GM18526 (cell line): Measurements from ENCODE around the gene LEFTY2.

Experiments used
- POLR2A ChIP-seq: IDR thresholded peaks from 3 replicates; pipeline ENCODE4 v1.6.1; 2011; ENCODE audit not compliant: insufficient read length; ENCODE audit errors: extremely low read depth

LEFTY2 gene

DNA sequence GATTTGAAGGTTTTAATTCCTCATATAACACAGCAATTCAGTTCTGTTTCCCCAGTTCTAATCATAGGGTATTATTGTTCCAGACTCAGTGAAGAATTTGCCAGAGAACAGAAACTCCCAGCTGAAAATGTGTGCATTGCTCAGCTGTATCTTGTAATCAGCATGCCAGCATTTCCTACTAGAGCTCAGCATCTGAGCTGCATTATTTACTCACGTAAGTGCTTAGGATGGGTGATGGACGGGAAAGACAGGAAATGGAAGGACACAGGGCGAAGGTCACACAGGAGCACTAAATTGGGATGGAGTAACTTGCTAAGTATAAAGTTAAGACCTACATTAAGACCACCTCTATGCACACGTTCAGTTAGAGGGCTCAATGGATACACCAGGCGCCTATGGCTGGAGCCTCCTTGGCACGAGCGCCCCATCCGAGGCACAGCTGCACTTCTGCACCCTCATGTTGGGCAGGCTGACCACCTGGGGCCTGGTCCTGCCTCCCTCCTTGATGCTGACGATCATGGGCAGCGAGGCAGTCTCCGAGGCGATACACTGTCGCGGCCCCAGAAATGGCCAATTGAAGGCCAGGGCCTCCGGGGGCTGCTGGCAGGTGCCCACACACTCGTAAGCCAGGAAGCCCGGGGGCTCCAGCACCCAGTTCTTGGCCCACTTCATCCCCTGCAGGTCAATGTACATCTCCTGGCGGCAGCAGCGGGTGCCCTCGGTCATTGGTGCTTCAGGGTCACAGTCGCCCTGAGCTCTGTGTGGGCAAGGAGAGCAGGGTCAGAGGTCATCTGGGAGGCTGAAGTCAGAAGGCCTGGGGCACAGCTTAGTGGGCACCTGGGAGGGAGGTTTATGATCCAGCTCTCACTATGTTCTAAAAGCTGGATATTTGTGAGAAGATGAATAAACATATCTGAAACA is 3.7 kb downstream of the LEFTY2 start:
- TF ChIP-seq POLR2A, result no peak

DNA sequence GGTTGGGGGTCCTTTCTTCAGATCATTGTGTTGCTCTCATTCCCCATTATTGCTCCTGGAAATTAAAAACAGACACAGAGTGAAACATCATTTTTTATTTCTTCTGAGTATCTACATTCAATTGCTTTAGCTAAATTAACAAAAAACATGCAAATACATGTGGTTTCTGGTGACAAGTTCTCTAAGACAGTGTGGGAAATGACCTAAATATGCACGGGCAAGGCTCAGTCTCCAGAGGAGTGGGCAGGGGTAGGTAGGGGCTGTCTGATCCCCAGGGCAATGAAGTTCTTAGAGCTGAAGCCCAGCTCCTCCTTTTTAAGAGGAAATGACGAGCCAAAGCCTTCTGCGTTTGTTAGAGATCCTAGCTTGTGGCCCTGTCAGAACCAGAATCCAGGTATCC is 4.5 kb downstream of the LEFTY2 start:
- no peak for TF ChIP-seq POLR2A

DNA sequence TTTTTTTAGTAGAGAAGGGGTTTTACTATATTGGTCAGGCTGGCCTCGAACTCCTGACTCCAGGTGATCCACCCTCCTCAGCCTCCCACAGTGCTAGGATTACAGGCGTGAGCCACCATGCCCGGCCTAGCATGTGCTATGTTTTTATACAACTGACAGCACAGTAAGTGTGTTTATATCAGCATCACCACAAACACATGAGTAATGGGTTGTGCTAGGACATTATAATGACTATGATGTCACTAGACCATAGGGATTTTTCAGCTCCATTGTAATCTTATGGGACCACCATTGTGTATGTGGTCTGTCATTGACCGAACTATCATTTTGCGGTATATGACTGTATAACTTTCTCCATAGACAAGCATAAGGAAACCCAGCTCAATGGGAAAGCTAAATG is 6.3 kb downstream of the LEFTY2 start:
- no peak for TF ChIP-seq POLR2A

DNA sequence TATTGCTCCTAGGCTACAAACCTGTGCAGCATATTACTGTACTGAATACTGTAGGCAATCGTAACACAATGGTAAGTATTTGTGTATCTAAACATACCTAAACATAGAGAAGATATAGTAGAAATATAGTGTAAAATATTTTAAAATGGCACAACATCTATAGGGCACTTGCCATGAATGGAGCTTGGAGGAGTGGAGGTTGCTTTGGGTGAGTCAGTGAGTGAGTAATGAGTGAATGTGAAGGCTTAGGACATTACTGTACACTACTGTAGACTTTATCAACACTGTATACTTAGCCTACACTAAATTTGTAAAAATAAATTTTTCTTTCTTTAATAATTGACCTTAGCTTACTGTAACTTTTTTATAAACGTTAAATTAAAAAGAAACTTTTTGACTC is 7.9 kb downstream of the LEFTY2 start:
- TF ChIP-seq POLR2A, result no peak

DNA sequence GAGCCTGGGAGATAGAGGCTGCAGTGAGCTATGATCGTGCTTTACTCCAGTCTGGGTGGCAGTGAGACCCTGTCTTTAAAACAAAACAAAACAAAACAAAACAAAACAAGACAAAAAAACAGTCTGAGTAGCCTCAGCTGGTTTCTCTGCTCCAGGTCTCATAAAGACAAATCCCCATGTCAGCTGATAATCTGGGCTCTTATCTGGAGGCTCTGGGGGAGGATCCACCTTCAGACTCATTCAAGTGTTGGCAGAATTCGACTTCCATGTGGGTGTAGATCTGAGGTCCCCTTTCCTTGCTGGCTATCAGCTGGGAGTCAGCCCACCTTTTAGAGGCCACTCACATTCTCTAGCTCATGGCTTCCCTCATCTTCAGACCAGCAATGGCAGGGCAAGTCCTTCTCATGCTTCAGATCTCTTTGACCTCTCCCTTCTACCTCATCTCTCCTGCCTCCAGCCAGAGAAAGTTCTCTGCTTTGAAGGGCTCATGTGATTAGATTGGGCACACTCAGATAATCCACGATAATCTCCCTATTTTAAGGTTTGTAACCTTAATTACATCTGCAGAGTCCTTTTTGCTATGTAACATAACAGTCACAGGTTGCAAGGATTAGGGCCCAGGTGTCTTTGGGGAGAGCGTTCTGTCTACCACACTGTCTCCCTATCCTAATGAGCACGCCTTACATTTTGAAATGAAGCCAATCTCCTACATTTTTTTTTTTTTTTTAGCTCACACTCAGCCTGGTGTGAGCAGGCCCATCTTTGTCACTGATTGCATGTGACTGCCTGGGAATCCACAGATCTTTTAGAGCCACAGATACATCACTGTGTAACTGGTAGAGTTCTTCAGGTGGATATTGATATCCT is 9.5 kb downstream of the LEFTY2 start:
- TF ChIP-seq POLR2A, result no peak

DNA sequence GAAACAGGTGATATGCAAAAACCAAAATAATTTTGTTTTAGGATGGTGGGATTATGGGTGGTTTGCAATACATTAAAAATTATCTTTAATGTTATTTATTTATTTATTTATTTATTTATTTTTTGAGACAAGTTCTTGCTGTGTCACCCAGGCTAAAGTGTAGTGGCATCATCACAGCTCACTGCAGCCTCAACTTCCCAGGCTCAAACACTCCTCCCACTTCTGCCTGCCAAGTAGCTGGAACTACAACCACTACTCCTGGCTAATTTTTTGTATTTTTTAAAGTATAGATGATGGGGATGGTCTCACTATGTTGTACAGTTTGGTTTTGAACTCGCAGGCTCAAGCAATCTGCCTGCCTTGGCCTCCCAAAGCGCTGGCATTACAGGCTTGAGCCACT is 10.5 kb downstream of the LEFTY2 start:
- TF ChIP-seq POLR2A, result no peak

DNA sequence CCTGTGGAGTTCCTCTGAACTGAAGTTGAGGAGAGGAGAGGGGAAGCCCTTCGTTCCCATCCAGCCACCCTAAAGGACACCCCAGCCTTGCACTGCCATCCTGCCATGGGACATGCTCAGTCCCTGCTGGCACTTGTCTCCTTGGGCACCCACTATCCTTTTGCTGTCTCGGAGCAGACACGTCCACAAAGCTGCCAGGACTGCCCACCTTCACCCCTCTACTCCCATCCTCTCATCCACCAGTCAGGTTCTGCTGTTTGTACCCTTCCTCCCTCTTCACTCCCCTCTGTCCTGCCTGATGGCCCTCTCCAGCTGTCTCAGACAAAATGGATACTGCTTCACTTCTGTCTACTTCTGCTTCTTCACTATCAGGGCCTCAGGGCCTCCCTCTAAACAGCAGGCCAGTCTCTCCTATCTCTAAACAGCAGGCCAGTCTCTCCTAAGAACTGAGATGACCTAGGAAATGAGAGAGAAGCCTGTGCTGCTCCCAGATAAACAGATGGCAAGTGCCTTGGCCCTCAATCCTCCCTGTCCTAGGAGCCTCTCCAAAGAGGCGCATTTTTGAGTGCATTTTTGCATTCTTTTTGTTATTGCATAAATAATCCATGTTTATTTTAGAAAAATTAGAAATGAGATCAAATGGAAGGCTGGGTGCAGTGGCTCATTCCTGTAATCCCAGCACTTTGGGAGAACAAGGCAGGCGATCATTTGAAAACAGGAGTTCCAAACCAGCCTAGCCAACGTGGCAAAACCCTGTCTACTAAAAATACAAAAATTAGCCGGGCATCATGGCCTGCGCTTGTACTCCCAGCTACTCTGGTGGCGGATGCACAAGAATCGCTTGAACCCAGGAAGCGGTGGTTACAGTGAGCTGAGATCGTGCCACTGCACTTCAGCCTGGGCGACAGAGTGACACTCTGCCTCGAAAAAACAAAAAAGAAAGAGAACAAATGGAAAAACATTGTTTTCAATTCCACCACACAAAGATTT is 12.5 kb downstream of the LEFTY2 start:
- no peak for TF ChIP-seq POLR2A

DNA sequence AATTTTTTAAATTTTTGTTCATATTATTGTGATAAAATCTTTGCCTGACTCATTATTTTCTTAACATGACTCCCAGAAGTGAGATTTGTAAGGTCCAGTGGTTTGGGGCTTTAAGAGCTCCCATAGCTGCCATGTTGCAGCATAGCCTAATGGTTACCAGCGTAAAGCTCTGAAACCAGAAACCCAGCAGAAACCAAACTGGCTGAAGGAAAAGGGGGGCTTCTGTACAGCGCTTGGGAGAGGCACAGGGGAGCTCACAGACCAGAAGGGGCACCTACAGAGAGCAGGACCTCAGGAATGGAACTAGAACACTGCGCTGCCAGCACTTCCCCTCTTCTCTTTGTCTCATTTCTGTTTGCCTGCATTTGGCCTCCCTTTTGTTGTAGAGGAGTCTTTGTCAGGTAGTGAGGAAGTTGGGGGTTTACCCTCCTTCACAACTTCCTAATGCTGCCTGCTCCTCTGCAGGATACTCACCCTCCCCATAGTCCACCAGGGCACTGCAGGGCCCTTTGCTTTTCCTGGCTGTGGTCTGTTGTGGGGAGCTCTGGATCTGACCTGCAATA is 14.4 kb downstream of the LEFTY2 start:
- TF ChIP-seq POLR2A, result no peak

DNA sequence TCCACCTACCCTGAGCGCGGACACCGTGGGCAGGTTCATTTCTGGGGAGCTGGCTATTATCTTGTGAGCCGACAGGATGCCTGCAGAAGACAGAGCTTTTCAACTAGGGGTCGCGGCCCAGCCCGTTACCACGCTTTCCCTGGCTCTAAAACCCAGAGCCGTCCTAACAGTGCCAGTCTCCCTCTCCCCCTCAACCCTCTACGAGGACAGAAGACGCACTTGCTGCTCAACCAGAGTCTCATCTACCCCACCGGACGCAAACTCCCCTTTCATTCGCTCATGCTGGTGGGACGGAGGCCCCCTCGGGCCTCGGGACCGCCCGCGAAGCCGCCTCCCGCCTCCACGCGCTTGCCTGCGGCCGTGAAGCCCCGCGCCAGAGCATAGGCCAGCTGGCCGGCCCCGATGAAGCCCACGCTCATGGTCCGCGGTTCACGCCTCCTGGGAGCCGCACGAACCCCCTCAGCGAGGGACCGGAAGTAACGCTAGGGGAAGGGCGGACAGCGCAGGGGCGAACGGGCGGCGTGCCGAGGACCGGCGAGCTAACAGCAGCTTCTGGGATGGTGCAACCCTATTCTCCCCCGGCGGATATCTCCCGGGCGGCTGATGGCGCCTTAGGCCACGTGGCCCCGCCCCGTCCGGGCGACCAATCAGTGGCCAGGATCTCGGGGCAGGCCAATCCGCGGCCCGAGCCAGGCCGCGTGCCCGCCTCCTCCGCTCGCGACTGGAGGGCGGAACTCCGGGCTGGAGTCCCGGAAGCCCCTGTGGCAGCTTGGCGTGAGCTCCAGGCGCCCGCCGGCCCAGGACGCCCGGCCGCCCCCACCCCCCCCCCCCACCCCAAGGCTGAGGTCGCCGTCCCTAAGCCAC is 17.1 kb downstream of the LEFTY2 start, which contains the start of gene PYCR2:
PYCR2 (minus strand) TSS at position 559 of the 864 bp plus-strand sequence; CDS start at position 419, 140 bp downstream.
- TF ChIP-seq POLR2A, result peak; percentile 93

DNA sequence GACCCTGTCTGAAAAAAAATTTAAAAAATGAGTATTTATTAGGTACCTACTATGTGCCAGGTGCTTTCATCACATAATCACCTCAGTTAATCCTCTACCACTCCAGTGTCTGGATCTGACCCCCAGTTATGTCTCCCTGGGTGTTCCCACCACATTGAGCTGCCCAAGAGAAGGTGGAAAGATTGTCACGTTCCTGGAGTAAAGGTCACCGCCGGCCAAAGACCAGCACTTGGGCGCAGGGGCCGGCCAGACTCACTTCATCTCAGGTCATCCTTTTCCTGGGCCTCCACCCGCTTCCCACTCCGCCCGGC is 17.7 kb downstream of the LEFTY2 start:
- TF ChIP-seq POLR2A, result no peak

DNA sequence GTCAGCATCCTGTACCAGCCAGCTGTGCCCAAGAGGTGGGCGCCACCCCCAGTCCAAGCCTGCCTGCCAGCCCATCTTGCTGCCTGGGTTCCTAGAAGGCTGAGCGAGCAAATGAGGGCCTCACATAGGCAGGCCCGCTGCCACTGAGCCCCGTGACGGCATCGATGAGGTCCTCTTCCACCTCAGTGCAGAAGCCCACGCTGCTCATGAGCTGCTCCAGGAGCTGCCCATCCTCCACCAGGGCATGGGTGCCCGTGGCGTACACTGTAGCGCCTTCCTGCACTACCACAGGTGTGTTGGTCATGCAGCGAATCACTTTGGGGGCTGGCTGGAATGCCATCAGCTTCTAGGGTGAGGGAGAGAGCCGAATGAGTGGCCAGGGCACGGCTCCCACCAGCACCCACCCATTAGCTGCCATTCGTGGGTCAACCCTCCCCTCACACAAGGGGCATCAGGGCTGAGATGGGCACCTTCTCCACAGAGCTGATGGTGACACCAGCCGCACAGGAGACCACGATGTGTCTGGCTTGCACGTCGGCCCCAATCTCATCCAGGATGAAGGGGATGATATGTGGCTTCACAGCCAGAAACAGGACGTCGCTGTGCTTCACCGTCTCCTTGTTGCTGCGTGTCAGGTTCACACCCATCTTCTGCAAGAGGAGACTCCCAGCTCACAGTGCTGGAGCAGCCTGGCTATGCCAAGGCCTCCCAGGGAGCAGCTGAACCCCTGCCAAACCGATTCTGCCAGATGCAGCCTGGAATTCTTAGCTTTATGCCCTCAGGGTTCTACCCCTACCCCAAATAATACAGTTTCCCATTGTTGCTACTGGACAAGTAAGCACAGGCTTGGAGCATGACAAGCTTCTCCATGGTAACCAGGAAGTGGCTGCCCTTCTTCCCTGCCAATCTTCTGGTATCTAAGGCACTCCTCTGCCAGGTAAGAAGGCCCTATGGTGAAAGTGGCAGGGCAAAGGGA is 19.0 kb downstream of the LEFTY2 start:
- TF ChIP-seq POLR2A, result no peak

DNA sequence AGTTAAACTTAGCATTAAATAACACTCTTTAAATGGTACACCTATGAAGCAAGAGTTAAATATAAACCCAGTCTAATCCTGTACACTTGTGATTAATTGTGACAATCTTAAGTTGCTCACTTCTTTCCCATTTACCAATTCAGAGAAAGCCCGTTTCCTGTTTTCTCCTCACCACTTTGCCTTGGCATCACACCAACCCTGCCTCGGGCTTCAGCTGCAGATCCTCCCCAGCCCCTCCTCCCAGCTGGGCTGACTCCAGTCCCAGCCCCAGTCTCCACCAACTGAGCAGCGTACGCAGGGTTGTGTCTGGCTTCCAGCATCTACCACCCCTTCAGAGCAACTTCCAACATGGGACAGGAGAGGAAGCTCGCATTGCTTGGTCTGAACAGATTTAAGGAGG is 21.1 kb downstream of the LEFTY2 start:
- no peak for TF ChIP-seq POLR2A

DNA sequence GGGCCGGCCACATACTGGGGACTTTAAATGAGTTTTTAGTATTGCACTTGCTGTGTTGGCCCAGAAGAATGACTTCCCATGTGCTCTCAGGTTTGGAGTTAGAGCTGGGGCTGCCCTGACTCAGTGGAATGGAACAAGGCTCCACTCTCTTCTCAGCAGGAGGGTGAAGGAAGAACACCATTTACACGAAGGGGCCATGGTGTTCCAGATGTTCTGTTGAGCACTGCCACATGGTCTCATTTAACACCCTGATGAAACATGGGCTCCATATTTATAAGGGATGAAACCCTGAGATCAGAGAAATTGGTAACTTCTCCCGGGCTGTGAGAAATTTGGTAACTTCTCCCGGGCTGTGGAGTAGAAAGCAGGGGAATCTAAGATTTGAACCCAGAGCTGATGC is 22.7 kb downstream of the LEFTY2 start:
- TF ChIP-seq POLR2A, result no peak
